Smooth muscle cell of the coronary artery (primary cell): ENCODE measurements around the gene B3GAT3. TPM values are rescaled to one million over a fixed set of nuclear protein-coding genes. Genes with fewer than 3 reads are reported as not detected.

Source experiments
- total RNA-seq: library from RNA; depleted of rRNA; stranded (reverse); fragments of >200 nt; gene quantifications from 2 replicates; pipeline ENCODE4 v1.2.3, GENCODE V29; 2014; ENCODE audit warnings: low replicate concordance

The B3GAT3 gene
- total RNA-seq = 17.2 and 20.3 TPM in 2 replicates

DNA sequence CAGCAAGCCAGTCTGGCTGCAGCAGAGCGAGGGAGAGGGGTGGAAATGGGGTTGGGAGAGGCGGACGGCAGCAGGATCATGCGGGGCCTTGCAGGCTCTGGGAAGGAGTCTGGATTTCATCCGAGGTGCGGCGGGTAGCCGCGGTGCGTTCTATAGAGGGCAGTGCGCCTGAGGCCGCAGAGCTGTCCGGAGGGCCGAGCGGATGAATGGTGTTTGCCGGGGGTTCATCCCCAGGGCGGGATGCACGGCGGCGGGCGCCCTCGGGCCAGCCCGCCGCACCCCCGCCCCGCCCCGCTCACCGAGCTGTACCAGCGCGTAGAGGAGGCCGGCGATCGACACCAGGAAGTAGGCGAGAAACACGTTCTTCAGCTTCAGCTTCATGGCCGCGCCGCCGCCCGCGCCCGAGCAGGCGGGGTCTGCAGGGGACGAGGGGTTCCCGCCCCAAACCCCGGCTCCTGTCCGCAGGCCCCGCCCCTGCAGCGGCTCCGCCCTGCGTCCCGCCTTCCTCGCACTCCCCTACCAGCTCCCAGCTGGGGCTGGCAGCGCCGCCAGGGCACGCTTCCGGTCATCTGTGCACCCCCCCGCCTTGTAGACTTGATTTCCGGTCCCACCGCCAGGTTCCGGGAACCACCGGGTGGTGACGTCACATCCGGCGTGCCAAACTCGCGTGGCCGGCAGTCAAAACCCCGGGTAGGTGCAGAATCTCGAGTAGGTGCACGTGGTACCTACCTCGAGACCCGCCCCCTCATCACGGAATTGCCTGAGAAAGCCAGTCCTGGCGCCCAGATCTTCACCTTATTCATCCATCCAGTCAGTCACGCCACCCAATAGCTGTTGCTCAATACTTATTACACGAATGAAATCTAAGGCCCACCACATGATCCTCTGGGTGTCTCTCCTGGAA lies at the start of gene B3GAT3:
Gene B3GAT3, minus strand, starts transcription at position 420 of the 904 bp plus-strand sequence. Its CDS starts 39 bp downstream, at position 381.

DNA sequence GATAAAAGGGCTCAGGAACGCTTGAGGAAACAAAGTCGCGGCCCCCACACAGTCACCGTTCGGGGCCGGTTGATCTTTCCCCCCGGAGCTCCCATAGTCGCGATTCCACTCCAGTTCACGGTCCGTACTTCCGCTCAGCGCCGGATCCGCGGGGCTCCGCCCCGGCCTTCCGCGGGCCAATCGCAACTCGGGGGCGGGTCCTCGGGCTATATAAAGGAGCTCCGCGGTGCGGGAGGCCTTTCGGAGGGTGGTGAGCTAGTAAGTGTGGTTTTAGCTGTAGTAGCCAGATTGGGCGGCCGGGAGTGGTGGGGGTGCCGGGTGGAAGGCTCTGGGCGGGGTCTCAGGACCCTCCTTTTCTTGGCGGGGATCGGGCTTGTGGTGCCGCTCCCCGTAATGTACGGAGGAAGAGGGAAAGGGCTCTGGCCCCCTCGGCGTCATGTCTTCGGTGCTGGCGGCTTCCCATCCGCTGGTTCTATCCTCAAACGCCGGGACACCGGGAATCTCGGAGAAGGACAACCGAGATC lies 43.4 kb upstream of the B3GAT3 start, which contains the start of the genes C11orf98 and CSKMT:
Gene C11orf98, minus strand, starts transcription at position 136 of the 524 bp plus-strand sequence. Its CDS starts 41 bp downstream, at position 95.
Gene CSKMT, plus strand, starts transcription at position 238 of the 524 bp plus-strand sequence. CDS start 568 bp downstream, outside the sequence.

DNA sequence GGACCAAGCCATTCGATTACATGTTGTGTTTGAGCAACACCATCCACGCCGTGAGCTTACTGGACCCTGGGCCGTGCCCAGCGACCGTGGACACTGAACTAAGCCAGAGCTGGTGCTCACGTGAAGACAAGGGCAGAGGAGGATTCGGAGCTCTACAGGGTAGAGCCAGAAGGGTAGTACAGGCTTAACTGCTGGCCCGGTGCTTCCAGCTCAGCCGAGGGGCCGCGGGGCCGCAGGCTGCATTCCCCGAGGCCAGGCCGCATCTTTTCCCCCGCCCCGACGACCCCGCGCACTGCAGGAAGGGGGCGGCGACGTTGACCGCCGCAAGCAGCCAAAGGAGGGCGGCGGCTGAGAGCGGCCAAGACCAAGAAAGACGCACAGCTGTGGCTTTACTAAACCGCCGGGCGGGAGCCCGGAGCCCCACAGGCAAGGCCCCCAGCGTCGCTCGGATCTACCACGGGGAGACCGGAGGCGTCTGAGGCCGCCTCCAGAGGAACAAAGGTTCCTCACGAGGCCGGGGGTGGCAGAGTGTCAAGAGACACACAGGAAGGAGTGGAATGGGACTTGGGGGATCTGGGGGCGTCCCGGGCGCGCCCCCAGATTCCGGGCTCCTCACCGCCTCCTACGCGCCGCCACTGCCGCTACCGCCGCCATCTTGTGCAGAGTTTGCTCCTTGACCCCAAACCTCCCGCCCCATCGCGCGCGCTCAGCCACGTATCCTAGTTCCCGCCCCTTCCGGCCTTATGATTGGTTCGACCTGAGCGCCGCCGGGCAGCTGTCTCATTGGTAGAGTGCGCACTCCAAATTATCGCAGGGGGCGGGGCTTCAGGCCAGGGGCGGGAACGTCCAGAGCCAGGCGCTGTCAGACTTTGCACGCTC lies 24.4 kb upstream of the B3GAT3 start, which contains the start of gene GANAB:
Gene GANAB, minus strand, starts transcription at position 668 of the 879 bp plus-strand sequence. Its CDS starts 14 bp downstream, at position 654.

DNA sequence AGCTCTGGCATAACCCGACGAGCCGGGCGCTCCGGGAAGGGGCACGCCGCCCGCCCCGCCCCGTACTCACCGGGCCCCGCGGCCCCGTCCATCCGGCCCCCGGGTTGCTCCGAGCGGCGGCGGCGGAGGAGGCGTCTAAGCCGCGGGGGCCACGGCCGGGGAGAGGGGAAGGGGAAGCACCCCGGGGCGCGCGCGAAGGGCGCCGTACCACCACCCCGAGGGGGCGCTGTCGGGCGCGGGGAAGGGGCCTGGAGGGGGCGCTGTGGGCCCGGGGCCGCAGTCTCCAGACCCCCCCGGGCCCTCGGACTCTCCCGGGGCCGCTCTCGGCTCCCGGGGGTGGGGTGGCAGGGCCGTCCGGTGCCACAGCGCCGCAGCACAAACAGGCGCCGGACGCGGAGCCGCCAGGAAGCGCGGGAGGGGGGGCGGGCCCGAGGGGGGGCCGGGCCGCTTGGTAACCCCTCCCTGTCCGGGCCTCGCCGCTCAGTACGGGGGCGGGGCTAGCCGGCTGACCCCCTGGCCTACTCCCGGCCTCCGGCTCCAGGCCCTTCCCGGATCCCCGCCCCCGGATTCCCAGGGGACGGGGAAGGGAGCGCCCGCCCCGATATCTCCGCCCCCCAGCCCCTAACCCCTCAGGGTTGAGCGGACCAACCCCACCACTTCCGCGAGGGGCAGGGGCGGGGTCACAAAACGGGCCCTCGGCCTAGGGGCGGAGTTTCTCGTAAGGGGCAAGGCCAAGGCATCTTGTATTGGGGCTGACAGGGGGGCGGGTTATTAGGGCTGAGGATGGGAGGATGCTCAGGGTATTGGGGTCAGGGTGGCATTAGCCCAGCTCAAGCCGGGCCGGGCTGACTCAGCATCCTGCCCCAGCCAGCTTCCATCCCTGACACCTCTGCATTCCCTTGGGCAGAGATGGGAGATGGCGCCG lies 9.2 kb downstream of the B3GAT3 start, which contains the start of the genes EML3 and ROM1:
Gene EML3, minus strand, starts transcription at position 410 of the 925 bp plus-strand sequence. Its CDS starts 318 bp downstream, at position 92.
Gene ROM1, plus strand, starts transcription at position 892 of the 925 bp plus-strand sequence. Its CDS starts 25 bp downstream, at position 917.

DNA sequence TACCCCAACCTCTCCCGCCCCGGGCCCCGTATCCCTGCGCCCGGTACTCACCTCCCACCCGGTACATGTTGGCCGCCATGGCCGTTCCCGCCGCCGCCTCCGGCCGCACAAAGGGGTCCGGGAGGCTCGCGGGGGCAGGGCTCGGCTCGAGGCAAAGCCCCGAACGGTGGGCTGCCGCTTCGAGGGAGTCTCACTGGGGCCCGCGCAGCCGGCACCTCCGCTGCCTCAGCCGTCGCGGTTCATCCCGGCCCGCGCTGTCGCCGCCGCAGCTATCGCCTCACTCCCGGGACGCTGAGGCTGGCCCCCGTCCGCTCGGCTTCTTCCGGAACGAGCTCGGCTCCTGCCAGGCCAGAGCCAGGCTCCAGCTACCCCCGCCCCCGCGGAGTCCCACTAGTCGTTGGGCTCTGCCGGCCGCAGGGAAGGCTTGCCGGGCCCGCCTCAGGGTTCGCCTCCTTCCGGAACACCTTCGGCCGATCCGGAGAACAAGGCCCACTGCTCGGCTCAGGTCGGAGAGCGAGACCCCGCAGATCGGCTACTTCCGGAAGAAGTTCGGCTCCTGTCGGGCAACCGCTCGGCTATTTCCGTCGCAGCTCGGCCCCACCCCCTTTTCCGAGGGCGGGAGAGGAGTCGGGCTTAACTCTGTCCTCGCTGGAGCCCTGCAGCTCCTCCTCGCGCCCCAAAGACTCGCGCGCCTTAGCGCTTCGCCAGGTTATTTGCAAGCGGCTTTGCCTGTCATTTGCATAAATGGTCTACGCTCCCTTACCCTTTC lies 20.2 kb downstream of the B3GAT3 start, which contains the start of gene MTA2:
Gene MTA2, minus strand, starts transcription at position 494 of the 769 bp plus-strand sequence. Its CDS starts 415 bp downstream, at position 79.

DNA sequence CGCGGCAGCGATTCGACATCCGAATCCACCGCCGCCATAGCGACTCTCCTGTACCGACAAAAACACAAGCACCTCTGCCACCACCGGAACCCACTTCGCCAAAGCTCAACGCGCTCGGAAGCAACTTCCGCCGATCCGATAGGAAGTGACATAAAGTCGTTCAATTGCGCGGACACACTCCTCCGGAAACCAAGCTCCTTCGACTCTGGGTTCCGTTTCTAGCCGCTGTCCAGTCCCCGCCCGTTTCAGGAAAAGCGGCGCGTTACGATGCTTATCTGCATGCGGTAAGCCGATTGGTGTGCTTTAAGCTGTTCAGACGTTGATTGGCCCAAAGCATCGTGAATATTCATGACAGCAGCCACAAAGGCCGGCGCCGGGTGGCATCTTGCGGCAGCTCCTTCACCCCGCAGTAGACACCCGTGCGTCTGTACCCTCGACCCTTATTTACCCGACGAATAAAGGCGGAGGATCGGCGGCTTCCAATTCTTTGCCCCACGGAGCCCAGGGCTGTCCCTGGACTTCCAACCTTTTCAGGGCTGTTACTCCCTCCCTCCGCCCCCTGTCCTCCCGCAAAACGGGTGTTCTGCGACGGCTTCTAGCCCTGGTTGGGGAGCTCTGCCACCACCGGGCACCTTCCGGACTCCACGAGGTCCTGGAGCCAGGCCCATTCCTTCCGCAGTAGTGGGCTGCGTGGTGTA lies 30.2 kb downstream of the B3GAT3 start, which contains the start of gene TUT1:
Gene TUT1, minus strand, starts transcription at position 76 of the 698 bp plus-strand sequence. Its CDS starts 38 bp downstream, at position 38.

DNA sequence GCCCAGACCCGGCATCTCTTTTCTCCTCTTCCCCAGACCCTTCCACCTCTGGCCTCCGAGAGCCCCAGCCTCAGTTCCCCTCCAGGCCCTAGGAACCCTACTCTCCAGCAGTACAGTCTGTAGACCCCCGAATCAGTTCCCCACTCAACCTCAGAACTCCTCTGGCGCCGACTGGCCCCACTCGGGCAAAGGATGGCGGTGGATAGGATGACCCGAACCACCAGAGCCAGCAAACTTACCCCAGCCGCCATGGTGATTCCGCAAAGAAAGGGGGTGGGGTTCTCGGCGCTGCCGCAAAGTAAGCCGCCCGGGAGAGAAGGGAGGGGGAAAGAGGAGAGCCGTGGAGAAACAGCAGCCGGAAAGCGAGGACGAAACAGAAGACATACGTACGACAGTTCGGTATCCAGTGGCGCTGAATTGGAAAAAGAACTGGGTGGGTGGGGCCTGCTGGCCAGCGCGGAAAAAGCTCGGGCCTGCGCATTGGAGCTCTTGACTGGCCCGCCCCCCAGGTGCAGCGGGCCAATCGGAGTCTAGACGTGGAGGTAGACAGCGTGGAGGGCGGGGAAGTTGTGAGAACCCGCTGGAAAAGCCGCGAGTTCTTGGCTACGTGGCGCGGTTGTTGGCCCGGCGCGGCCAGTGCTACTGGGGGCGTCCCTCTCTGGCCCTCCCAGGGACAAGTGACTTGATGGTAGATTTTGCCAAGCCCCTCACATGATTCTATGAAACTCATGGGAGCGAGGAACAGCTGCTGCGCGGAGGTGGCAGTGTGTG lies 48.0 kb downstream of the B3GAT3 start, which contains the start of gene EEF1G:
Gene EEF1G, minus strand, starts transcription at position 300 of the 771 bp plus-strand sequence. Its CDS starts 49 bp downstream, at position 251.

Other genes starting within 250 kb of the B3GAT3 start
- not detected in 2 replicates for gene SCGB1A1, start 203.0 kb downstream of the B3GAT3 start, total RNA-seq
- gene AHNAK, start 75.2 kb downstream of the B3GAT3 start, total RNA-seq = 257 and 396 TPM in 2 replicates
- gene EEF1G, start 48.1 kb downstream of the B3GAT3 start, total RNA-seq = 1,294 and 1,609 TPM in 2 replicates
- gene TUT1, start 30.5 kb downstream of the B3GAT3 start, total RNA-seq = 5.4 and 6.5 TPM in 2 replicates
- gene MTA2, start 20.1 kb downstream of the B3GAT3 start, total RNA-seq = 79.0 and 124 TPM in 2 replicates
- gene EML3, start 9.2 kb downstream of the B3GAT3 start, total RNA-seq = 10.3 and 20.2 TPM in 2 replicates
- gene ROM1, start 8.7 kb downstream of the B3GAT3 start, total RNA-seq = 6.7 and 8.4 TPM in 2 replicates
- gene GANAB, start 24.6 kb upstream of the B3GAT3 start, total RNA-seq = 211 and 260 TPM in 2 replicates
- 12.4 and 15.0 TPM in 2 replicates for gene INTS5, start 31.3 kb upstream of the B3GAT3 start, total RNA-seq
- gene C11orf98, start 43.2 kb upstream of the B3GAT3 start, total RNA-seq = 7.3 and 54.1 TPM in 2 replicates
- gene CSKMT, start 43.3 kb upstream of the B3GAT3 start, total RNA-seq = 7.4 TPM in 2 replicates
- 12.1 and 14.4 TPM in 2 replicates for gene UQCC3, start 49.7 kb upstream of the B3GAT3 start, total RNA-seq
- gene LBHD1, start 50.3 kb upstream of the B3GAT3 start, total RNA-seq = 0.82 and 2.4 TPM in 2 replicates
- 154 and 462 TPM in 2 replicates for gene UBXN1, start 57.1 kb upstream of the B3GAT3 start, total RNA-seq
- gene LRRN4CL, start 67.5 kb upstream of the B3GAT3 start, total RNA-seq = 0.45 and 17.7 TPM in 2 replicates
- gene BSCL2, start 85.4 kb upstream of the B3GAT3 start, total RNA-seq = 34.7 and 65.3 TPM in 2 replicates
- not detected in 2 replicates for gene GNG3, start 85.7 kb upstream of the B3GAT3 start, total RNA-seq
- gene HNRNPUL2, start 105.5 kb upstream of the B3GAT3 start, total RNA-seq = 7.5 and 8.9 TPM in 2 replicates
- 33.1 and 39.7 TPM in 2 replicates for gene TTC9C, start 106.5 kb upstream of the B3GAT3 start, total RNA-seq
- gene ZBTB3, start 132.2 kb upstream of the B3GAT3 start, total RNA-seq = 8.0 and 9.4 TPM in 2 replicates
- gene POLR2G, start 139.6 kb upstream of the B3GAT3 start, total RNA-seq = 93.8 and 114 TPM in 2 replicates
- gene TAF6L, start 149.4 kb upstream of the B3GAT3 start, total RNA-seq = 13.2 and 27.4 TPM in 2 replicates
- 19.2 and 22.9 TPM in 2 replicates for gene TMEM179B, start 165.4 kb upstream of the B3GAT3 start, total RNA-seq
- 4.6 and 14.6 TPM in 2 replicates for gene TMEM223, start 170.0 kb upstream of the B3GAT3 start, total RNA-seq
- gene NXF1, start 183.5 kb upstream of the B3GAT3 start, total RNA-seq = 12.1 and 24.9 TPM in 2 replicates
- 45.7 and 50.7 TPM in 2 replicates for gene STX5, start 210.1 kb upstream of the B3GAT3 start, total RNA-seq
- not detected in 2 replicates for gene TEX54, start 210.9 kb upstream of the B3GAT3 start, total RNA-seq
- gene WDR74, start 217.6 kb upstream of the B3GAT3 start, total RNA-seq = 57.8 and 63.7 TPM in 2 replicates